ENCODE results near the gene TMEM163. TPM values are rescaled to one million over a fixed set of nuclear protein-coding genes. Genes with fewer than 3 reads are reported as not detected.
"Not testable (repeated sequence)": the region's sequence is repeated elsewhere in the genome, so short reads cannot be mapped to it uniquely, and the experiment has no call there.

Gene TMEM163
- total and polyA plus RNA-seq, 2 donors from 2014 or later: 2.6 to 5.9 TPM

- H3K27me3 ChIP-seq (ENCODE audit: control insufficient read depth, insufficient read depth, low read length): no peaks in the 10 kb centered on the region
- DNase-seq (no peak), FAIRE-seq (no peak)
- H3K9me3 ChIP-seq (ENCODE audit: control insufficient read depth in 2 of 3, insufficient read depth in 1 of 3, low read length in 3 of 3): no peaks in the 10 kb centered on the region
- intact Hi-C loops (cut with DNase I): no loop called here
- H3K9ac ChIP-seq (ENCODE audit: low read length in 3 of 3): no peak overlapping the region
- no peak for TF ChIP-seq CTCF (IDR thresholded peaks at IDR 0.05; ENCODE audit: borderline replicate concordance, extremely low read depth, insufficient read depth)
- no peak overlapping the region for H3K27ac ChIP-seq (ENCODE audit: low read depth in 2 of 2, low read length in 2 of 2)
- H3K36me3 ChIP-seq (ENCODE audit: control insufficient read depth in 2 of 3, insufficient read depth in 3 of 3, low read length in 3 of 3): no peaks in the 10 kb centered on the region
- no peaks in the 10 kb centered on the region for H3K4me1 ChIP-seq (ENCODE audit: control insufficient read depth in 2 of 3, insufficient read depth in 2 of 3, low read depth in 1 of 3, low read length in 3 of 3)
- no peak overlapping the region for H3K4me3 ChIP-seq (ENCODE audit: low read length in 3 of 3)
Observed at GRCh38 chr2:134567666-134568065, 151.1 kb downstream of the TMEM163 start.

GRCh38 chr2:134564955-134565354 is 153.8 kb downstream of the TMEM163 start:
- H3K27me3 ChIP-seq (ENCODE audit: control insufficient read depth, insufficient read depth, low read length); FAIRE-seq; H3K4me1 ChIP-seq (ENCODE audit: control insufficient read depth in 2 of 3, insufficient read depth in 2 of 3, low read depth in 1 of 3, low read length in 3 of 3); H3K36me3 ChIP-seq (ENCODE audit: control insufficient read depth in 2 of 3, insufficient read depth in 3 of 3, low read length in 3 of 3); H3K4me3 ChIP-seq (ENCODE audit: low read length in 3 of 3); DNase-seq; H3K27ac ChIP-seq (ENCODE audit: low read depth in 2 of 2, low read length in 2 of 2); intact Hi-C loops (cut with DNase I); H3K9me3 ChIP-seq (ENCODE audit: control insufficient read depth in 2 of 3, insufficient read depth in 1 of 3, low read length in 3 of 3); H3K9ac ChIP-seq (ENCODE audit: low read length in 3 of 3): not testable (repeated sequence)

GRCh38 chr2:134564549-134564948 is 154.3 kb downstream of the TMEM163 start:
- no peak overlapping the region for H3K27ac ChIP-seq (ENCODE audit: low read depth in 2 of 2, low read length in 2 of 2)
- no peaks in the 10 kb centered on the region for H3K27me3 ChIP-seq (ENCODE audit: control insufficient read depth, insufficient read depth, low read length)
- no peak overlapping the region for H3K9ac ChIP-seq (ENCODE audit: low read length in 3 of 3)
- H3K36me3 ChIP-seq (ENCODE audit: control insufficient read depth in 2 of 3, insufficient read depth in 3 of 3, low read length in 3 of 3): no peaks in the 10 kb centered on the region
- DNase-seq: no peak
- H3K9me3 ChIP-seq (ENCODE audit: control insufficient read depth in 2 of 3, insufficient read depth in 1 of 3, low read length in 3 of 3): no peaks in the 10 kb centered on the region
- no peak for FAIRE-seq
- no peak for TF ChIP-seq CTCF (IDR thresholded peaks at IDR 0.05; ENCODE audit: borderline replicate concordance, extremely low read depth, insufficient read depth)
- intact Hi-C loops (cut with DNase I): no loop called here
- H3K4me3 ChIP-seq (ENCODE audit: low read length in 3 of 3): no peak overlapping the region
- no peaks in the 10 kb centered on the region for H3K4me1 ChIP-seq (ENCODE audit: control insufficient read depth in 2 of 3, insufficient read depth in 2 of 3, low read depth in 1 of 3, low read length in 3 of 3)

GRCh38 chr2:134558208-134558830 is 160.5 kb downstream of the TMEM163 start:
- no peaks in the 10 kb centered on the region for H3K27me3 ChIP-seq (ENCODE audit: control insufficient read depth, insufficient read depth, low read length)
- intact Hi-C loops (cut with DNase I): no loop called here
- DNase-seq: no peak
- no peaks in the 10 kb centered on the region for H3K36me3 ChIP-seq (ENCODE audit: control insufficient read depth in 2 of 3, insufficient read depth in 3 of 3, low read length in 3 of 3)
- no peak overlapping the region for H3K27ac ChIP-seq (ENCODE audit: low read depth in 2 of 2, low read length in 2 of 2)
- no peaks in the 10 kb centered on the region for H3K9me3 ChIP-seq (ENCODE audit: control insufficient read depth in 2 of 3, insufficient read depth in 1 of 3, low read length in 3 of 3)
- TF ChIP-seq CTCF (IDR thresholded peaks at IDR 0.05; ENCODE audit: borderline replicate concordance, extremely low read depth, insufficient read depth): no peak
- FAIRE-seq: no peak
- H3K4me1 ChIP-seq (ENCODE audit: control insufficient read depth in 2 of 3, insufficient read depth in 2 of 3, low read depth in 1 of 3, low read length in 3 of 3): no peaks in the 10 kb centered on the region
- no peak overlapping the region for H3K9ac ChIP-seq (ENCODE audit: low read length in 3 of 3)
- no peak overlapping the region for H3K4me3 ChIP-seq (ENCODE audit: low read length in 3 of 3)
